ENCODE data around the gene MOSMO. TPM values are rescaled to one million over a fixed set of nuclear protein-coding genes. Genes with fewer than 3 reads are reported as not detected.

MOSMO gene
- total and polyA plus RNA-seq, 2 of the 4 experiments (the other 2 are of a cell fraction): 10.5 to 16.0 TPM

GRCh38 chr16:22063888-22064467, 56.1 kb downstream of the MOSMO start:
- H3K56ac ChIP-seq (ENCODE audit: extremely low read depth, insufficient read depth, low read length): no peak overlapping the region
- H3K27me3 ChIP-seq (ENCODE audit: control insufficient read depth, insufficient read depth, low read length): no peaks in the 10 kb centered on the region
- H2BK120ac ChIP-seq (ENCODE audit: low read depth, low read length): no peak overlapping the region
- peaks cover 3% of the 10 kb centered on the region for H3K9me1 ChIP-seq (ENCODE audit: insufficient read depth, low read length)
- peaks cover 4% of the 10 kb centered on the region for H3K9me3 ChIP-seq (ENCODE audit: control insufficient read depth, insufficient read depth, low read length)
- in situ Hi-C loops (cut with MboI; ENCODE audit: low sequenced_read_pairs) (no loop called here), intact Hi-C loops (cut with micrococcal nuclease) (no loop called here), dilution Hi-C loops (cut with HindIII; ENCODE audit: low sequenced_read_pairs, unreplicated experiment) (no loop called here)
- no TSS peak for BruUV-seq (replicated peaks)
- no peak overlapping the region for H3K4me3 ChIP-seq (ENCODE audit: insufficient read depth, low read depth, low read length)
- no peak overlapping the region for H4K91ac ChIP-seq (ENCODE audit: insufficient read depth, low read depth, low read length)
- no peak overlapping the region for H2BK20ac ChIP-seq (ENCODE audit: low read depth, low read length)
- no peak overlapping the region for H3K23ac ChIP-seq (ENCODE audit: low read depth, low read length)
- H3K4ac ChIP-seq (ENCODE audit: low read depth, low read length): no peak overlapping the region
- no peak overlapping the region for H2BK15ac ChIP-seq (ENCODE audit: low read depth, low read length)
- no peak overlapping the region for H4K8ac ChIP-seq (ENCODE audit: low read depth in 2 of 2, low read length in 2 of 2)
- H2AFZ ChIP-seq (replicated peaks; ENCODE audit: low read length, poor library complexity): no peak overlapping the region
- H3K79me1 ChIP-seq (ENCODE audit: low read depth in 1 of 2, low read length in 2 of 2): peaks cover 16 to 52% of the 10 kb centered on the region in 2 experiments
- POLR2A ChIA-PET (ENCODE audit: unreplicated experiment): no interaction called here
- no peak overlapping the region for H3K14ac ChIP-seq (replicated peaks; ENCODE audit: low read depth, low read length)
- no peak overlapping the region for H3K9ac ChIP-seq (ENCODE audit: low read depth, low read length)
- no peak overlapping the region for H3K18ac ChIP-seq (ENCODE audit: low read depth, low read length)
- H3K4me2 ChIP-seq (ENCODE audit: low read depth, low read length): no peak overlapping the region
- peaks cover 3% of the 10 kb centered on the region; the same call in 1 of the 2 replicates for H4K20me1 ChIP-seq (ENCODE audit: insufficient read depth, low read length)
- DNase-seq: no peak
- peaks cover 5% of the 10 kb centered on the region; the same call in 1 of the 2 replicates for H3K36me3 ChIP-seq (ENCODE audit: control insufficient read depth, insufficient read depth, low read length)
- no peak overlapping the region for H2AK9ac ChIP-seq (replicated peaks; ENCODE audit: low read depth, low read length, poor library complexity)
- CTCF ChIA-PET: interaction anchor here (2.6 kb wide), 1 partner anchor 13 kb away, joined by 18 read pairs; no protein-coding TSS in a partner anchor
- WGBS, 2 experiments (ENCODE audit: extremely low coverage in 2 of 2, insufficient read length in 1 of 2): no CpG with 5 or more reads among the region's 1 CpG
- H2AK5ac ChIP-seq (ENCODE audit: low read depth, low read length): no peak overlapping the region
- H3K4me1 ChIP-seq (ENCODE audit: control insufficient read depth, insufficient read depth, low read length): no peaks in the 10 kb centered on the region; the same call in 1 of the 2 replicates
- ATAC-seq (ENCODE audit: low read depth): no peak
- no peak overlapping the region for H3K27ac ChIP-seq (ENCODE audit: insufficient read depth, low read length)
- no peak for TF ChIP-seq ELK1 (IDR thresholded peaks at IDR 0.05; ENCODE audit: borderline replicate concordance, low read depth, low read length)
- TF ChIP-seq MAZ (IDR thresholded peaks at IDR 0.05; ENCODE audit: borderline replicate concordance, low read depth, low read length): no peak
- TF ChIP-seq RFX5 (IDR thresholded peaks at IDR 0.05; ENCODE audit: low read depth, low read length): no peak
- no peak overlapping the region for H4K5ac ChIP-seq (ENCODE audit: low read depth, low read length)
- no peak overlapping the region for H2BK5ac ChIP-seq (ENCODE audit: low read depth, low read length, poor library complexity, severe bottlenecking)
